Thyroid gland (tissue), 4 donors: ENCODE measurements around the gene METTL1. TPM values are rescaled to one million over a fixed set of nuclear protein-coding genes. Genes with fewer than 3 reads are reported as not detected.

Source experiments
- DNase-seq, 2 donors: peaks; one replicate each; pipeline ENCODE4 v3.0.0-alpha.2; 2019
- H3K27ac ChIP-seq, 3 donors: fragments of 200-600 bp; sonication (generic); 1 replicate in 2 of 3; 2 replicates in 1 of 3; pipeline ENCODE4 v1.5.1; 2016 to 2019; ENCODE audit warnings: mild to moderate bottlenecking in 1 of 3, moderate library complexity in 1 of 3
- H3K27me3 ChIP-seq: fragments of 200-600 bp; sonication (generic); one replicate; pipeline ENCODE4 v1.5.1; 2019
- H3K36me3 ChIP-seq, 2 donors: fragments of 200-600 bp; sonication (generic); one replicate each; pipeline ENCODE4 v1.5.1; 2016 to 2019
- H3K4me1 ChIP-seq, 2 donors: fragments of 200-600 bp; sonication (generic); one replicate each; pipeline ENCODE4 v1.5.1; 2017 to 2019
- H3K4me3 ChIP-seq, 3 donors: fragments of 200-600 bp; sonication (generic); replicated peaks in 1 of 3; 1 replicate in 2 of 3; 2 replicates in 1 of 3; pipeline ENCODE4 v1.5.1; 2016; ENCODE audit warnings: mild to moderate bottlenecking in 1 of 3
- H3K9me3 ChIP-seq: fragments of 200-600 bp; sonication (generic); one replicate; pipeline ENCODE4 v1.5.1; 2017
- CTCF ChIP-seq, 6 experiments: fragments of 200-600 bp in 3 of 6; fragments of 450-650 bp in 3 of 6; sonication (generic) in 3 of 6; IDR thresholded peaks; one replicate each; pipeline ENCODE4 v1.5.1; 2016 to 2019; ENCODE audit warnings: antibody characterized with exemption in 6 of 6, mild to moderate bottlenecking in 2 of 6, inconsistent platforms in 1 of 6, moderate library complexity in 1 of 6
- POLR2A ChIP-seq, 2 donors: fragments of 450-650 bp; IDR thresholded peaks; one replicate each; pipeline ENCODE4 v1.6.1; 2017; ENCODE audit warnings: antibody characterized with exemption in 2 of 2, mild to moderate bottlenecking in 2 of 2, moderate library complexity in 1 of 2
- WGBS, 2 donors: methylation state at CpG; one replicate each; pipeline ENCODE4 v1.1.5; 2017; 5-methylcytosine and 5-hydroxymethylcytosine counted together
- intact Hi-C: fragments of 100-400 bp; cut with DNase I; formaldehyde crosslinking; loops from one replicate; pipeline ENCODE4 v1.15.1; 2023
- total RNA-seq, 4 donors: library from RNA; depleted of rRNA; stranded (reverse); fragments of >200 nt; gene quantifications; one replicate each; pipeline ENCODE4 v1.2.3, GENCODE V29; 2016

Gene METTL1
- total RNA-seq, 4 donors from 2014 or later = 7.9 to 24.5 (median 13.1) TPM

DNA sequence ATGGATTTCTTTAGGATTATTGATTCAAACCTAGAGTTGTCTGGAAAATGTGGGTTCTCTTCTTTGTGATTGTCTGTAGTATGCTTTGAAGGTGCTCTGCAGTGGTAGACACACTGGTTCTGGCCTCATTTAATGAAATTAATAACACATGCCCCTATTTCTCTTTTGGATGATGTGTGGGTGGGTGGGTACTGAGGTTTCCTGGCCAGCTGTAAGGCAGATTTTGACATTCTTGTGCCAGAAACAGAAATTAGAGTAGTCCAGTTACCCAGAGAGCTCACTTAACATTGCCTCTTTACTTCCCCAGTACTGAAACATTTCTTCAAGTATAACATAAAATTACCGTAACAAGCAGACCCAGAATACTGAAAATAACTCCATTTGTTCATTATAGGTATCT, 25.1 kb upstream of the METTL1 start:
- H3K27ac ChIP-seq = no peak overlapping the region

GRCh38 chr12:57795354-57795753, 23.4 kb upstream of the METTL1 start:
- Histone ChIP-seq H3K27me3 (no peaks in the 10 kb centered on the region), H3K4me1 (no peaks in the 10 kb centered on the region), H3K27ac (no peak overlapping the region), H3K4me3 (no peak overlapping the region), H3K9me3 (no peaks in the 10 kb centered on the region), H3K36me3 (peaks cover 48 to 57% of the 10 kb centered on the region in 2 donors)
- 94 to 96% methylated on average over 6 of the region's 6 CpGs for WGBS, 2 donors
- no peak for DNase-seq
- TF ChIP-seq POLR2A (IDR thresholded peaks at IDR 0.05) (no peak), CTCF (IDR thresholded peaks at IDR 0.05) (no peak)
- intact Hi-C loops = no loop called here

More for the DNA sequence above, 25.1 kb upstream of the METTL1 start:
- intact Hi-C loops = no loop called here
- Histone ChIP-seq H3K27me3 (no peaks in the 10 kb centered on the region), H3K4me1 (no peaks in the 10 kb centered on the region), H3K9me3 (no peaks in the 10 kb centered on the region), H3K36me3 (peaks cover 59 to 64% of the 10 kb centered on the region in 2 donors), H3K4me3 (no peak overlapping the region)
- WGBS, 2 donors = 98% methylated on average over 1 of the region's 1 CpG
- TF ChIP-seq CTCF (IDR thresholded peaks at IDR 0.05) (no peak), POLR2A (IDR thresholded peaks at IDR 0.05) (no peak)
- DNase-seq = no peak

GRCh38 chr12:57793920-57794319, 22.0 kb upstream of the METTL1 start:
- Histone ChIP-seq H3K27ac (no peak overlapping the region), H3K27me3 (no peaks in the 10 kb centered on the region), H3K36me3 (peaks cover 34 to 43% of the 10 kb centered on the region in 2 donors), H3K9me3 (no peaks in the 10 kb centered on the region), H3K4me3 (no peak overlapping the region), H3K4me1 (no peaks in the 10 kb centered on the region)
- TF ChIP-seq POLR2A (IDR thresholded peaks at IDR 0.05) (no peak), CTCF (IDR thresholded peaks at IDR 0.05) (no peak)
- 59 to 65% methylated on average over 1 of the region's 1 CpG for WGBS, 2 donors
- no peak for DNase-seq
- intact Hi-C loops = no loop called here

GRCh38 chr12:57783861-57784260, 12.0 kb upstream of the METTL1 start:
- TF ChIP-seq POLR2A (IDR thresholded peaks at IDR 0.05) (no peak), CTCF (IDR thresholded peaks at IDR 0.05) (no peak)
- Histone ChIP-seq H3K4me3 (no peak overlapping the region), H3K9me3 (no peaks in the 10 kb centered on the region), H3K4me1 (peaks cover 11 to 34% of the 10 kb centered on the region in 2 donors), H3K27me3 (no peaks in the 10 kb centered on the region), H3K36me3 (peaks cover 0 to 15% of the 10 kb centered on the region in 2 donors), H3K27ac (no peak overlapping the region)
- DNase-seq = no peak
- 92 to 95% methylated on average over 11 of the region's 11 CpGs for WGBS, 2 donors
- intact Hi-C loops = loop anchor here (5.0 kb wide), 1 partner anchor 113 kb away; no protein-coding TSS in a partner anchor

GRCh38 chr12:57783466-57783801, 11.5 kb upstream of the METTL1 start:
- WGBS, 2 donors = 82 to 85% methylated on average over 12 of the region's 12 CpGs

More at GRCh38 chr12:57783466-57783801, 11.5 kb upstream of the METTL1 start:
- Histone ChIP-seq H3K9me3 (no peaks in the 10 kb centered on the region), H3K27me3 (no peaks in the 10 kb centered on the region), H3K4me3 (peak overlapping the region in 1 of 3 donors; percentile 93), H3K27ac (no peak overlapping the region), H3K4me1 (peaks cover 11 to 37% of the 10 kb centered on the region in 2 donors), H3K36me3 (peaks cover 0 to 15% of the 10 kb centered on the region in 2 donors)
- intact Hi-C loops = loop anchor here (5.0 kb wide), 1 partner anchor 114 kb away; no protein-coding TSS in a partner anchor
- no peak for DNase-seq
- TF ChIP-seq POLR2A (IDR thresholded peaks at IDR 0.05) (no peak), CTCF (IDR thresholded peaks at IDR 0.05) (no peak)
